Effector memory CD4-positive, alpha-beta T cell (primary cell): ENCODE data around the gene PDK4.

Source experiments
- DNase-seq, 3 donors: peaks; one replicate each; pipeline ENCODE4 v3.0.0-alpha.2; 2020
- H3K27ac ChIP-seq: 2 replicates; pipeline ENCODE4 v1.7.0; 2013; ENCODE audit warnings: mild to moderate bottlenecking, low read length, moderate library complexity; ENCODE audit not compliant: insufficient read depth, poor library complexity, severe bottlenecking
- H3K27me3 ChIP-seq: replicated peaks from 2 replicates; pipeline ENCODE4 v1.7.0; 2013; ENCODE audit warnings: mild to moderate bottlenecking, low read length; ENCODE audit not compliant: insufficient read depth, control insufficient read depth, poor library complexity, severe bottlenecking
- H3K36me3 ChIP-seq: 2 replicates; pipeline ENCODE4 v1.7.0; 2013; ENCODE audit warnings: mild to moderate bottlenecking, low read length, moderate library complexity; ENCODE audit not compliant: control insufficient read depth, insufficient read depth
- H3K4me1 ChIP-seq: 2 replicates; pipeline ENCODE4 v1.7.0; 2013; ENCODE audit warnings: low read length, mild to moderate bottlenecking; ENCODE audit not compliant: control insufficient read depth, insufficient read depth, poor library complexity, severe bottlenecking
- H3K4me3 ChIP-seq: 2 replicates; pipeline ENCODE4 v1.7.0; 2013; ENCODE audit warnings: low read length, low read depth, mild to moderate bottlenecking; ENCODE audit not compliant: insufficient read depth, poor library complexity, severe bottlenecking
- H3K9me3 ChIP-seq: 2 replicates; pipeline ENCODE4 v1.7.0; 2013; ENCODE audit warnings: mild to moderate bottlenecking, low read length, moderate library complexity; ENCODE audit not compliant: control insufficient read depth

The PDK4 gene

GRCh38 chr7:95549818-95550529, 46.3 kb downstream of the PDK4 start:
- H3K27me3 ChIP-seq, result no peaks in the 10 kb centered on the region
- H3K27ac ChIP-seq, result no peak overlapping the region
- H3K36me3 ChIP-seq, result no peaks in the 10 kb centered on the region
- DNase-seq, result no peak
- no peaks in the 10 kb centered on the region for H3K9me3 ChIP-seq
- no peak overlapping the region for H3K4me3 ChIP-seq
- no peaks in the 10 kb centered on the region for H3K4me1 ChIP-seq

GRCh38 chr7:95547361-95548348, 48.7 kb downstream of the PDK4 start:
- DNase-seq, result no peak
- no peaks in the 10 kb centered on the region for H3K9me3 ChIP-seq
- H3K4me3 ChIP-seq, result no peak overlapping the region
- no peaks in the 10 kb centered on the region for H3K27me3 ChIP-seq
- H3K36me3 ChIP-seq, result no peaks in the 10 kb centered on the region
- no peaks in the 10 kb centered on the region for H3K4me1 ChIP-seq
- H3K27ac ChIP-seq, result no peak overlapping the region

GRCh38 chr7:95546647-95547046, 49.7 kb downstream of the PDK4 start:
- no peak overlapping the region for H3K4me3 ChIP-seq
- no peaks in the 10 kb centered on the region for H3K36me3 ChIP-seq
- H3K27ac ChIP-seq, result no peak overlapping the region
- no peaks in the 10 kb centered on the region for H3K27me3 ChIP-seq
- no peaks in the 10 kb centered on the region for H3K9me3 ChIP-seq
- no peaks in the 10 kb centered on the region for H3K4me1 ChIP-seq
- no peak for DNase-seq

- no peaks in the 10 kb centered on the region for H3K27me3 ChIP-seq
- H3K27ac ChIP-seq, result no peak overlapping the region
- no peak for DNase-seq
- H3K4me1 ChIP-seq, result no peaks in the 10 kb centered on the region
- no peak overlapping the region for H3K4me3 ChIP-seq
- H3K9me3 ChIP-seq, result no peaks in the 10 kb centered on the region
- no peaks in the 10 kb centered on the region for H3K36me3 ChIP-seq
Measured at GRCh38 chr7:95545673-95546072, 50.6 kb downstream of the PDK4 start.

GRCh38 chr7:95545007-95545615, 51.2 kb downstream of the PDK4 start:
- no peak overlapping the region for H3K27ac ChIP-seq
- no peaks in the 10 kb centered on the region for H3K9me3 ChIP-seq
- H3K4me1 ChIP-seq, result no peaks in the 10 kb centered on the region
- no peaks in the 10 kb centered on the region for H3K36me3 ChIP-seq
- no peaks in the 10 kb centered on the region for H3K27me3 ChIP-seq
- H3K4me3 ChIP-seq, result no peak overlapping the region
- DNase-seq, result no peak

GRCh38 chr7:95544171-95544570, 52.1 kb downstream of the PDK4 start:
- Histone ChIP-seq H3K4me3 (no peak overlapping the region), H3K36me3 (no peaks in the 10 kb centered on the region), H3K27me3 (no peaks in the 10 kb centered on the region), H3K4me1 (no peaks in the 10 kb centered on the region), H3K9me3 (no peaks in the 10 kb centered on the region), H3K27ac (no peak overlapping the region)
- DNase-seq, result no peak

- Histone ChIP-seq H3K4me1 (no peaks in the 10 kb centered on the region), H3K4me3 (no peak overlapping the region), H3K27me3 (no peaks in the 10 kb centered on the region), H3K9me3 (no peaks in the 10 kb centered on the region), H3K36me3 (no peaks in the 10 kb centered on the region), H3K27ac (no peak overlapping the region)
- DNase-seq, result no peak
Measured at GRCh38 chr7:95543312-95543711, 53.0 kb downstream of the PDK4 start.

- Histone ChIP-seq H3K27ac (no peak overlapping the region), H3K36me3 (no peaks in the 10 kb centered on the region), H3K4me3 (no peak overlapping the region), H3K9me3 (no peaks in the 10 kb centered on the region), H3K27me3 (no peaks in the 10 kb centered on the region), H3K4me1 (no peaks in the 10 kb centered on the region)
- no peak for DNase-seq
Measured at GRCh38 chr7:95540366-95540765, 56.0 kb downstream of the PDK4 start.

- H3K27me3 ChIP-seq, result no peaks in the 10 kb centered on the region
- H3K4me3 ChIP-seq, result no peak overlapping the region
- H3K27ac ChIP-seq, result no peak overlapping the region
- H3K9me3 ChIP-seq, result no peaks in the 10 kb centered on the region
- no peak for DNase-seq
- no peaks in the 10 kb centered on the region for H3K4me1 ChIP-seq
- H3K36me3 ChIP-seq, result no peaks in the 10 kb centered on the region
Measured at GRCh38 chr7:95539426-95539825, 56.9 kb downstream of the PDK4 start.

GRCh38 chr7:95537468-95537867, 58.8 kb downstream of the PDK4 start:
- H3K9me3 ChIP-seq, result no peaks in the 10 kb centered on the region
- H3K27me3 ChIP-seq, result no peaks in the 10 kb centered on the region
- no peak overlapping the region for H3K27ac ChIP-seq
- no peak for DNase-seq
- H3K4me1 ChIP-seq, result no peaks in the 10 kb centered on the region
- no peaks in the 10 kb centered on the region for H3K36me3 ChIP-seq
- no peak overlapping the region for H3K4me3 ChIP-seq
